GM21390 (cell line): Measurements from ENCODE around the gene KATNAL2.

Source experiments
- ATAC-seq: cut with Tn5 transposase; IDR thresholded peaks from one replicate; pipeline ENCODE4 v1.9.1; 2021; ENCODE audit not compliant: unreplicated experiment

Gene KATNAL2, protein sequence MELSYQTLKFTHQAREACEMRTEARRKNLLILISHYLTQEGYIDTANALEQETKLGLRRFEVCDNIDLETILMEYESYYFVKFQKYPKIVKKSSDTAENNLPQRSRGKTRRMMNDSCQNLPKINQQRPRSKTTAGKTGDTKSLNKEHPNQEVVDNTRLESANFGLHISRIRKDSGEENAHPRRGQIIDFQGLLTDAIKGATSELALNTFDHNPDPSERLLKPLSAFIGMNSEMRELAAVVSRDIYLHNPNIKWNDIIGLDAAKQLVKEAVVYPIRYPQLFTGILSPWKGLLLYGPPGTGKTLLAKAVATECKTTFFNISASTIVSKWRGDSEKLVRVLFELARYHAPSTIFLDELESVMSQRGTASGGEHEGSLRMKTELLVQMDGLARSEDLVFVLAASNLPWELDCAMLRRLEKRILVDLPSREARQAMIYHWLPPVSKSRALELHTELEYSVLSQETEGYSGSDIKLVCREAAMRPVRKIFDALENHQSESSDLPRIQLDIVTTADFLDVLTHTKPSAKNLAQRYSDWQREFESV

DNA sequence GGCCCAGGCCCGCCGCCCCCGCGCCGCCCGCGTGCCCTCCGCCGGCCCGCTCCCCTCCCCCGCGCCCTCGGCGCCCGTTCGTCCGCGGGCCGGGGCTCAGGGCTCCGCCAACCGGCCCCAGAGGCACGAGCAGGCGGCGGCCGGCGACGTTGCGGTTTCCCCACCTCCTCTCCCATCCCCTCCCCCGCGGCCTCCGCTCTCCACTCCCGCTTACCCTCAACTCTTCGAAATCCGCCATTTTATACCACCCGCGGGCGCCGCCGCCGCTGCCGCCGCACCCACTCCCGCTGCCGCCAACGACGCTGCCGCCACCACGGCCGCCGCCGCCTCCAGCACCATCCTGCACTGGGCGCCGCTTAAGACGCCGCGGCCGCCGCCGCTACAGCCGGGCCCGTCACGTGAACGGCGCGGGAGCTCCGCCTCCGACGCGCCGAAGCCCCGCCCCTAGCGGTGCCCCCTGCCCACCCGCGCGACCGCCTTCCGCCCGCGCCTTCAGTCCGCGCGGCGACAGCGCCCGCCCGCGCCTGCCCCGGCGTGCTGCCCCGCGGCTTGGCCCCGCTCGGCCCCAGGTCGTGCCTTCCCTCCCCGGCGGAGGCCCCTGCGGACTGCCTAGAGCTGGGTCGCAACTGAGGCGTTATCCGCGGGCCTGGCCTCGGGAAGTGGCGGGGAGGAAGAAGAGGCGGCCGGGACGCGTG is at the start of gene KATNAL2, which contains the start of gene PIAS2:
TSS of gene KATNAL2 (plus strand) at position 495 of the 695 bp plus-strand sequence. CDS start 29,271 bp downstream, outside the sequence.
TSS of gene PIAS2 (minus strand) at position 400 of the 695 bp plus-strand sequence. CDS start at position 238, 162 bp downstream.
- ATAC-seq: peak; percentile 87

DNA sequence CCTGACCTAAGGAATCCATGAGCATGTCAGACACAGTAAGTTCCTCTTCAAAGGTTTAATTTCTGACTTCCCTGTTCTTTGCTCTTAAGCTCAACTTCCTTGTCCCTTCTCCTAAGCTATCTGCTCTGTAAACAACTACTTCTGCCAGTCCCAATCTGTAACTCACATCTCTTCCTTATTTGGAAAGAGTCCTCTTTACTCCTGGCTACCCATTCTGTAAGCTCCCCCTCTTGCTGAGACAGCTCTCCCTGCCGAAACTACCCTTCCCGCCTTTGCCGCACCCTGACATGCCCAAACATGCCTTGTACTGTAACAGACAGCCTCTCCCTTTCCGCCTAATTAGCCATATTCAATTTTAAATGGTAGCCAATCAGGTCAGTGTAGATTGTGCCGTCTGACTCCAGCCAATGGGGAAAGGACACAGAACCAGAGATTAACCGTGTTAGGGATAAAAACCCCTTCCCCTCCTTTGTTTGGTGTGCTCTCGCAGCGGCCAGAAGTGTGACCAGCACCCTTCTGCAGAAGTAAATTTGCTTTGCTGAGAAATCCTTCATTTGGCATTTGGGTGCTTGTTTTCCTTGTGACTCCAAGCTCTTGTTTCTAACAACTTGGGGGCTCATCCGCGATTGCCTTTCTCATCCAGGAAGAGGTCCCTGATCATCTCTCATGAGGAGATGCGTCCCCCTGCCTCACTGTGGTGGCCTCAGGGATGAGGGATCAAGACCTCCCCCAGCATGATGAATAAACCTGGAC is 49.1 kb upstream of the KATNAL2 start:
- no peak for ATAC-seq

DNA sequence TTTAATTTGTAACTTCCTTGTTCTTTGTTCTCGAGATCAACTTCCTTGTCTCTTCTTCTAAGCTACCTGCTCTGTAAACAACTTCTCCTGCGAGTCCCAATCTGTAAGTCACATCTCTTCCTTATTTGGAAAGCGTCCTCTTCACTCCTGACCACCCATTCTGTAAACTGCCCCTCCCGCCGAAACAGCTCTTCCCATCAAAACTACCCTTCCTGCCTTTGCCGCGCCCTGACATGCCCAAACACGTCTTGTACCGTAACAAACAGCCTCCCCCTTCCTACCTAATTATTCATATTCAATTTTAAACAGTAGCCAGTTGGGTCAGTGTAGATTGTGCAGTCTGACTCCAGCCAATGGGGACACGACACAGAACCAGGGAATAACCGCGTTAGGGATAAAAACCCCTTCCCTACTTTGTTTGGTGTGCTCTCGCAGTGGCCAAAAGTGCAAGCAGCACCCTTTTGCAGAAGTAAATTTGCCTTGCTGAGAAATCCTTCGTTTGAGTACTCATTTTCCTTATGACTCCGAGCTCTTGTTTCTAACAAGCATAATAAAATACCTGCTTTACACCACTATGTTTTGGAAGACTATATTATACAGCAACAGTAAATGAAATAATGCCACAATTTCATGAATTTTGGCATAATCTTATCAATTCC is 39.9 kb upstream of the KATNAL2 start:
- ATAC-seq: no peak

DNA sequence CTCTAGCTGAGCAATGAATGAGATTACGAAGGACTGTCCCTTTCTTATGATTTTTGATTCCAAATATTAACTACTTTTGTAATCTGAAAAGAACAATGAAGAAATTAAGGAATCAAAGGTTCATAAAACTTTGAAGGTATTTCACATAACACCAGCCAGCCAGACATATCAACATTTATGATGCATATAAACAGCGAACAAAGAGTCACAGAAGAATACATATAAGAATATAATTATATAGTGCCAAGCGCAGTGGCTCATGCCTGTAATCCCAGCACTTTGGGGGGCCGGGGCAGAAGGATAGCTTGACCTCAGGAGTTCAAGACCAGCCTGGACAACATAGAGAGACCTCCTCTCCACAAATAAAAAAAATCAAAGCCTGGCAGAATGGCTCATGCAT is 34.2 kb upstream of the KATNAL2 start:
- no peak for ATAC-seq

DNA sequence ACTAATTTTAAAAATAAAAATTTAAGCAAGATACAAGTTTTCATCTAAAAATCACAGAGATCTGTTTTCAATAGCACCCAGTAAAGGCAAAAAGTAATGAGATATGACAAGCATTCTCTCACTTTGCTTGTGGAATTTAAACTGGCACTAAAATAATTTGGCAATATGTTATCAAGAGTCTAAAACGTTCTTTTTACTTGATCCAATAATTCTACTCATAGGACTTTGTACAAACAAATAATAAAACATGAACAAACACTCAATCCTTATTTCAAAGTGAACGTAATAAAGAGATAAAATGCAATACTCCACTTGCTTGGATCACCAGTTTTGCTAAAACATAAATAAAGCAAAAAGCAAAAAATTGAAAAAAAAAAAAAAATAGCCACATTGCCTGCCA is 30.5 kb upstream of the KATNAL2 start:
- ATAC-seq: no peak

DNA sequence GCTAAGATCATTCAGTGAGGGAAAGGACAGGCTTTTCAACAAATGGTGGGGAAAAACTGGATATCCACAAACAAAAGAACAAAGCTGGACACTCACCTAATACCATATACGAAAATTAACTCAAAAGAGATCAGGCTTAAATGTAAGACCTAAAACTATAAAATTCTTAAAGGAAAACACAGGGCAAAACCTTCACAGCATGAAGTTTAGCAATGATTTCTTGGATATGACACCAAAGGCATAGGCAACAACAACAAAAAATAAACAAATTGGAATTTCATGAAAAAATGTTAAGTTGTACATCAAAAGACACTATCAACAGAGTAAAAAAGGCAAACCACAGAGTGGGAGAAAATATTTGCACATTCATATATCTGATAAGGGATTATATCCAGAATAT is 28.4 kb upstream of the KATNAL2 start:
- ATAC-seq: no peak

DNA sequence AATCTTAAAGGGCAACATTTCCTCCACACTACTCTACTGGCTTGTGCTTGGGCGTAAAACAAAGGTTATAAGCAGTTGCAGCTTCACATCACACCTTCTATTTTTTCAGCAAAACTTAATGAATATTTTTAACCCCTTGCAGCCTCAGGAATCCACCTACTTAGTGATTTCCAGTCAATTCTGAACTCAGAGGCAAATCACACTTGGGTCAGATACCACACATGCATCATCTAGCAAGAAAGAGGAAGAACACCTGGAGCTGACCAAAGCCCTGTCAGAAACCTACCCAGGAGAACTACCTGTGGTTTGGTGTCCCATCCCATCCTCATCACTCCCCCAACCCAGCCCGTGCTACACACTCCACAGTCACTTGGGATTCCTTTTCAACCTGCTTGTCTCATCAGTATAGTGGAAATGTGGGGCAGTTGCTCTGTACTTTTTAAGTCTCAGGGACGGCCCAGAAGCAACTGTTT is 25.6 kb upstream of the KATNAL2 start:
- peak; percentile 74 for ATAC-seq

DNA sequence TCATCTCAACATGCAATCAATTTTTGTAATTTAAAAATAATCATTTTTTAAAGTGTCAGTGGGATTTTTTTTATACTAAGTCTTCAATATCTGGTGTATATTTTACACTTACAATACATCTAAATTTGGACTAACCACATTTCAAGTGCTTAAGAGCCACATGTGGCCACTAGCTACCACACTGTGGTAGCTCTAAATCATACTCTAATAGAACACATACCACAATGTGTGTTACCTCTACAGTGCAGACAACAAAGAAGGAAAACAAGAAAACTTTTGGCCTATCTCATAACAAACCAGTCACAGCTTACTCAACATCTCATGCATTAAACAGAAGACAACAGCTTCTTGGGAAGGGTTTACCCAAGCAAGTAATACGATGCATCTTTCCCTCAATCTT is 24.6 kb upstream of the KATNAL2 start:
- peak; percentile 45 for ATAC-seq

DNA sequence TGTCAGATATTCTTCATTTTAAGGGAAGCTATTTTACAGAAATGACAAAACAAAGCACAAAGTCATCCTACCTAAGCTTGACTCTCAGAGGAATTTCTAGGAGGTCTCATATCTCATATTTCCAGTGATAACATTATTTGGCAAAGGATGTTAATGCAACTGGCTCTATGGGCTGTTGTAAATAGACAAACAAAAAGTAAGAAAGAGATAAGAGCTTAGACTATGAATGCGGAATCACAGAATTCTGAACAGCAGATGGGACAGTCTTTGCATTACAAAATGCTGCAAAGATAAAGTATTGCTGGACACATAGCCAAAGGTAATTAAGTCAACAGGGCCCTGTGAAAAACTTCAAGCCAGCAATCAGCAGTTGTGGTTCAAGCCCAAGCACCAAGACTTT is 24.0 kb upstream of the KATNAL2 start:
- no peak for ATAC-seq

DNA sequence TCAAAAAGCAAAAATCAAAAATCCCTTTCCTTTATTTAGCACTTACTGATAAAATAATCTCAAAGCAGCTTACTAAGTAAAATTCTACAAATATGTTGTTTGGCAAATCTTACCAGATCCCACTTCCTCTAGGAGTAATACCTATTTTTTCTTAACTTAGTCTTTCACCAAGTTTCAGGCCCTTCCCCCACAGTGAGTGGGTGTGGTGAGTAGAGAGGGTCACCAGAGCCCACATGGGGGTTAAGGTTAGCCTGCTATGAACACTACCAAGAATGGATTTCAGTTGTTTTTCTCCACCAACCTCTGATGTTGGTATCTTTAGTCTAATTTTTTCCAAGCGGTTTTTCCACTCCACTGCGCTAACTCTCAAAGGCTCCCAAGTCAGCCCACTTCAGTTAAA is 23.3 kb upstream of the KATNAL2 start:
- ATAC-seq: no peak

DNA sequence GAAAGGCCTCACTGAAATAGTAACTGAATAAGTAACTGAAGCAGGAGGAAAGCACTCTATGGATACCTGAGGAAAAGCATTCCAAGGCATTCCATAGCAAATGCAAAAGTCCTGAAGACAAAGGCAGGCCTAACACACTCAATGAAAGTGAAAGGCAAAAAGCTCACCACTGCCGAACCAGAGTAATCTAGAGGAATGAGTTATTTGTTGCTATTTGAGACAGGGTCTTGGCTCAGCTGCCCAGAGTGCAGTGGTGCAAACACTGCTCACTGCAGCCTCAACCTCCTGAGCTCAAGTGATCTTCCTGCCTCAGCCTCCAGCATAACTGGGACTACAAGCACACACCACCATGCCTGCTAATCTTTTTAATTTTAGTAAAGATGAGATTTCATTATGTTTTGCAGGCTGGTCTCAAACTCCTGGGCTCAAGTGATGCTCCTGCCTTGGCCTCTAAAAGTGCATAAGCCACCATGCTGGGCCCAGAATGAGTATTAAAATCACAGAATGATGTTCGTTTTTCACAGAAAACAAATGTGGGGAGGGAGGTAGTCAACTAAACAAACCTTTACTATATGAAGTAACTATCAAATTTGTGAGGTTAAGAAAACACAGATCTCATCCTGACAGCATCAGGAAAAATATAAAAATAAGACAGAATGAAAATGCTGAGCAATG is 18.0 kb upstream of the KATNAL2 start:
- ATAC-seq: peak; percentile 78

DNA sequence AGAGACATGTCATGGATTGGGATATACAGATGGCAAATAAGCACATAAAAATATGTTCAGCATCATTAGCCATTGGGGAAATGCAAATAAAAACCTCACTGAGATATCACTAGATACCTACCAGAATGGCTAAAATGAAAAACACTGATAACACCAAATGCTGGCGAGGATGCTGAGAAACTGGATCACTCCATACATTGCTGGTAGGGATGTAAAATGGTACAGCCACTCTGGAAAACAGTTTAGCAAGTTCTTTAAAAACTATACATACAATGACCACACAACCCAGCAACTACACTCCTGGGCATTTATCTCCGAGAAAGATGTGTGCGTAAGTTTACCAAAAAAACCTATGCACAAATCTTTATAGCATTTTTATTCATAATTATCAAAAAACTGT is 14.0 kb upstream of the KATNAL2 start:
- ATAC-seq: no peak

DNA sequence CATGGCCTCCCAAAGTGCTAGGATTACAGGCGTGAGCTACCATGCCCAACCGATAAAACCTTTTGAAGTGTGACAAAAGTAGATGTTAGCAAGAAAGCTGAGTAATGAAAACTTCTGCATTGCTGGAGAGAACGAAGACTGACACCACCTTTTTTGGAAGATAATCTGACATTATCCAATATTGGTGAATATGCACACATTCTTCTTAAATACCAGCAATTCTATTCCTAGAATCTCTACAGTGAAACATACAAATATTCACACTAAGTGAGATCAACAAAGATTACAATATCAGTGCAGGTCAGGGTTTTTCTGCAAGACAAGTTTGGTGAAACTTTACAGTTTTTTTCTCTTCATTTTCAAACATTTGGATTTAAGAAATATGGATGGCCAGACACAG is 7.9 kb upstream of the KATNAL2 start:
- no peak for ATAC-seq

DNA sequence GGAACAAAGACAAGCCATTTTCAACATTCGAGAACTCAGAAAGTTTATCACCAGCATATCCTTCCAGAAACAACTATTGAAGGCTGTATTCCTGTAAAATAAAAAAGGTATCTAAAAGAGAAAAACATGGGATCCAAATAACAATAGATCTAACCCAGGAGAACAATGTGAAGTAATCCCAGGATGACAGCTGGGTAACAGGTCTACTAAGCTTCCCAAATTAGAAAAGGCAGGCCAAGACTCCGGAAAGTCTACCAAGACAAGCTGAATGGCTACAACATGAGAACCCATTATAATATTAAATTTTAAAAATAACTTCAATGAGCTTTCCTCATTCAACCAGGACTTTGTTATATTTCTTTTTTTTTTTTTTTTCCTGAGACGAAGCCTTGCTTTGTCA is 6.5 kb upstream of the KATNAL2 start:
- no peak for ATAC-seq

DNA sequence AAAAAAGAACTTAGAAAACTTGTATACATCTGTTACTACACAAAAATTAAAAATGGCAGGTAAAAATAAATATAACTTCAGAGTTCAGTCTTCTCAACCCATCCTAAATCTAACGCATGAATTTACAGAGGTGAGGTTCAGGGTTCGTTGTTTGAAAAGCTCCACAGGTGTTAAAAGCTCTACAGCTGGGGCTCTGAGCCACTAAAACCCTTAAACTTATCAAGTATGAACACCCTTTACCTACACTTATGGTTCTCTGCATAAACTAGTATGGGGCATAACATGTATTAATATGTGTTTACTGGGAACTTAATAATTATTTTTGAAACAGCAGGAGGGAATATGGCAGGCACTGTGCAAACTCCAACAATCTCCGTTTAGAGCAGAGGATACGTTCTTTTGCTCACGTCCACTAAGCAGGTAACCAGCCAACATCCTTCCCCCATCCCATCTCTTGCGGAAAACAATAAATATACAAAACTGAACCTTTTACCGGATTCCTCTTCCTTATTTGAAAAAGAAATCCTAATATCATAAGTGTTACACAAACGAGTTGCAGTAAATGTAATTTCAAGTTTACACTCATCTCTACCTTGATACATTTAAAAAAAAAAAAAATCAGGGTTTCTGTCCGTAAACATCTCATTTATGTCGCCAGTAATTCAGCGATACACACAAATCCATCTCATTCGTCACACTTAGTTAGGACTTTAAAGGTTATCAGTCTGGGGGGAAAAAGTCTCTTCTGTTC is 1.4 kb upstream of the KATNAL2 start:
- ATAC-seq: no peak

DNA sequence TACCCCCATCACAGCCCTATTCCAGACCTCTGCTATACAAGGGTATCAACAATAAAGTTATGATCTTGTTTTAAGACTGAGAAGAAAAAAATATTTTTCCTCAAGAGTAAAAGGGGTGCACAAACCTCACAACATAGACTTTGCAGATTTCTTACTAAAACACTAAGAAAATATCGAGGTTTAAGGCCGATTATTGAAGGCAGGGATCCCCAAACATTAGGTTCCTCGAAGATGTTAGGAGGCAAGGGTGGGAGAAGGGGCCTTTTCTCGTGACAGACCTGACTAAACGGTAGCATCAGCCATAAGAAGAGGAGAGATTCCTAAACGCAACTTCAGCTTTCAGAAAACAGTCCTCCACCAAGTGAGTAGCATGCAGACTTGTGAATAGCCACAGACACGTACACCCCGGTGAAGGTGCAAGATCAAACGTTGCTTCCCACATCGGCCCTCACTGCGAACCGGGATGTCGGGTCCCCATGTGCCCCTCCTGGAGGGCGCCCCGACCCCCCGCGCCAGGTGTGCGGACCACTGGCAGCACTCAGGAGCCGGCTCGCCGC is 773 bp upstream of the KATNAL2 start:
- ATAC-seq: peak; percentile 40

DNA sequence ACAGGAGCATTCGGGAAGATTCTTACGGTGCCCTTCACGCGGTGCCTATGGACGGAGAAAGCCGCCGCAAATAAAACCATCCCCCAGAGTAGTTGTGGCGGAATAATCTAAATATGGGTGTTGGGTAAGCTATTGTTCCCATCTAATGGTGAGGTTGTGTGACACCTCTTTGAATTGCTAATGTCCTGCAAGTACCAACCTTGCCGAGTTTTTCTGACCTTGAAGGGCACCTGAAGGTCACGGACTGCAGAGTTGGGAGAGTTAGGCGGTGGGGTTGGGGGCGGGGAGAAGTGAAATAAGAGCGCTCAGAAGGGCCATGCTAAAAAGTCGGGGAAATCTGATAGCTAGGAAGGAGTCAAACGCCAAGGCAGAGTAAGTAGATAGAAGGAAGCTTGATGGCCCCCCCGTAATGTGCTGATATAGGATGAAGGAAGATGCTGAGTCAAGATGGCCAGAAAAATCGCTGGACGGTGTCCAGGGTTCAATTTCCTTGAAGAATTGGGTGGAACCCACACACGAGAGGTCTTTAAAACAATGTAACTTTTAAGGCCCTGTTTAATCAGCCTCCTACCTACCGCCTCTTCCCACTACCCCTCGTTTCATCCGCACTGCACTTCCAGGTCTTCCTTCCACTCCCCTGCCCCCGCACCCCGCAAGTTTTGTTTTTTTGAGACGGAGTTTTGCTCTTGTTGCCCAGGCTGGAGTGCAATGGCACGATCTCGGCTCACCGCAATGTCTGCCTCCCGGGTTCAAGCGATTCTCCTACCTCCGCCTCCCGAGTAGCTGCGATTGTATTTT is 600 bp downstream of the KATNAL2 start:
- peak; percentile 1 for ATAC-seq

DNA sequence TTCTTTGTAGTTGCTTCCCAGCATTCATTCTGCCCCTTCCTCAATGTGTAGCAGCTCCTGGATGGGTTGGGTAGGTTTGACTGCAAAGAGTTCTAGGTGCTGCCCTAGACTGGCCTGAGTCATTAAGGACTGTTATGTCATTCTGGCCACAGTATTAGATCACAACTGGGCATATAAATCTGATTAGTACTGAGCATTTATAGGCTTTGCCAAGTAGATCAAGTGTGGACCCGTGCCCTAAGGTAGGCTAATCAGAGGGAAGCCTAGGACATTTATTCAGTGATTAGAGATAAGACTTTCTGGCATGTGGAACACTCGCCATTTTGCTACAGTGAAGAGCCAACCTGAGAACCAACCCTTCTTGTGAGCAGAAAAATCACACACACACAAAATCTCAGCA is 2.7 kb downstream of the KATNAL2 start:
- ATAC-seq: no peak
